DND-41 (cell line): Measurements from ENCODE around the gene KIR3DL1.
"Not testable (repeated sequence)": the region's sequence is repeated elsewhere in the genome, so short reads cannot be mapped to it uniquely, and the experiment has no call there.

Experiments
- CTCF ChIP-seq: IDR thresholded peaks from 2 replicates; pipeline ENCODE4 v1.5.1; 2012; ENCODE audit warnings: borderline replicate concordance, low read length, moderate library complexity, mild to moderate bottlenecking; ENCODE audit not compliant: poor library complexity, severe bottlenecking; ENCODE audit errors: extremely low read depth
- EZH2 ChIP-seq: IDR thresholded peaks from 3 replicates; pipeline ENCODE4 v1.6.1; 2012; ENCODE audit warnings: borderline replicate concordance, low read depth, mild to moderate bottlenecking, moderate library complexity, low read length, inconsistent platforms; ENCODE audit not compliant: severe bottlenecking

- not testable (repeated sequence) for TF ChIP-seq CTCF, EZH2
Observed at GRCh38 chr19:54788154-54788553, 28.1 kb upstream of the KIR3DL1 start.
